Gastrocnemius medialis (tissue), 4 donors: ENCODE measurements around the gene AKR1C1.
"Not testable (repeated sequence)": the region's sequence is repeated elsewhere in the genome, so short reads cannot be mapped to it uniquely, and the experiment has no call there.

Experiments
- POLR2A ChIP-seq, 2 donors: fragments of 450-650 bp; IDR thresholded peaks; one replicate each; pipeline ENCODE4 v1.6.1; 2017; ENCODE audit warnings: antibody characterized with exemption in 2 of 2, mild to moderate bottlenecking in 2 of 2, moderate library complexity in 2 of 2
- TF ChIP-seq, protein P1 (sequence below), 5 experiments: fragments of 450-650 bp in 3 of 5; fragments of 200-600 bp in 2 of 5; sonication (generic) in 2 of 5; IDR thresholded peaks in 4 of 5; conservative IDR thresholded peaks in 1 of 5; 1 replicate in 4 of 5; 2 replicates in 1 of 5; pipeline ENCODE4 v1.5.1; 2016 to 2019; ENCODE audit warnings: antibody characterized with exemption in 5 of 5, mild to moderate bottlenecking in 3 of 5, moderate library complexity in 3 of 5

DNA sequence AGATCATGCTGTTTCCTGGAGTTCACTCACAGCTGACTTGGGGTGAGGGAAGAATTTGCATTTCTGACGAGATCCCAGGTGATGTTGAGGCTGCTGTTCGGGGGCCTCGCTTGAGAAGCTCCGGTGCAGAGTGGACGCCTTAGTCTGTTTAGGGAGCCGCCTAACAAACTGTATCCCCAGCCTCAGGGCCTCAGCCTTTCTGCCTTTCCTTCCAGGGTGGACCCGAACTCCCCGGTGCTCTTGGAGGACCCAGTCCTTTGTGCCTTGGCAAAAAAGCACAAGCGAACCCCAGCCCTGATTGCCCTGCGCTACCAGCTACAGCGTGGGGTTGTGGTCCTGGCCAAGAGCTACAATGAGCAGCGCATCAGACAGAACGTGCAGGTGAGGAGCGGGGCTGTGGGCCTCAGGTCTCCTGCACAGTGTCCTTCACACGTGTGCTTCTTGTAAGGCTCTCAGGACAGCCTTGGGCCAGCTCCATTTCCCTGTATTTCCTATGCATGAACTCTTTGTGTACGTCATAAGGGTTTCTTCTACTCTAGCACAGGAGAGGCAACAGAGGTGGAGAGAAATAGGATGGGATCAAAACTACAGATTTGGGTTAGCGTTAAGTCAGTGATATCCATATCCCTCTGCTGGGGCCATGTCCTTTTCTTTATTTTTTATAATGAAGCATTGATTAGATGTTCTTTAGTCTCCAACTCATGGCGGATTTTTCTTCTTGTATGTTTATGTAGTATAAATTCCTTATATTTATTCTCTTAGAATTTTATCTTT is 9.3 kb downstream of the AKR1C1 start:
- TF ChIP-seq, protein P1, sequence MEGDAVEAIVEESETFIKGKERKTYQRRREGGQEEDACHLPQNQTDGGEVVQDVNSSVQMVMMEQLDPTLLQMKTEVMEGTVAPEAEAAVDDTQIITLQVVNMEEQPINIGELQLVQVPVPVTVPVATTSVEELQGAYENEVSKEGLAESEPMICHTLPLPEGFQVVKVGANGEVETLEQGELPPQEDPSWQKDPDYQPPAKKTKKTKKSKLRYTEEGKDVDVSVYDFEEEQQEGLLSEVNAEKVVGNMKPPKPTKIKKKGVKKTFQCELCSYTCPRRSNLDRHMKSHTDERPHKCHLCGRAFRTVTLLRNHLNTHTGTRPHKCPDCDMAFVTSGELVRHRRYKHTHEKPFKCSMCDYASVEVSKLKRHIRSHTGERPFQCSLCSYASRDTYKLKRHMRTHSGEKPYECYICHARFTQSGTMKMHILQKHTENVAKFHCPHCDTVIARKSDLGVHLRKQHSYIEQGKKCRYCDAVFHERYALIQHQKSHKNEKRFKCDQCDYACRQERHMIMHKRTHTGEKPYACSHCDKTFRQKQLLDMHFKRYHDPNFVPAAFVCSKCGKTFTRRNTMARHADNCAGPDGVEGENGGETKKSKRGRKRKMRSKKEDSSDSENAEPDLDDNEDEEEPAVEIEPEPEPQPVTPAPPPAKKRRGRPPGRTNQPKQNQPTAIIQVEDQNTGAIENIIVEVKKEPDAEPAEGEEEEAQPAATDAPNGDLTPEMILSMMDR (IDR thresholded peaks at IDR 0.05 in 4 of 5, conservative IDR thresholded peaks at IDR 0.05 in 1 of 5), result not testable (repeated sequence)
- TF ChIP-seq POLR2A (IDR thresholded peaks at IDR 0.05), result not testable (repeated sequence)
